ENCODE measurements around the gene FUT8.
A peak's percentile ranks its signal among the peaks of the same experiment; 100 is the strongest.

The FUT8 gene

DNA sequence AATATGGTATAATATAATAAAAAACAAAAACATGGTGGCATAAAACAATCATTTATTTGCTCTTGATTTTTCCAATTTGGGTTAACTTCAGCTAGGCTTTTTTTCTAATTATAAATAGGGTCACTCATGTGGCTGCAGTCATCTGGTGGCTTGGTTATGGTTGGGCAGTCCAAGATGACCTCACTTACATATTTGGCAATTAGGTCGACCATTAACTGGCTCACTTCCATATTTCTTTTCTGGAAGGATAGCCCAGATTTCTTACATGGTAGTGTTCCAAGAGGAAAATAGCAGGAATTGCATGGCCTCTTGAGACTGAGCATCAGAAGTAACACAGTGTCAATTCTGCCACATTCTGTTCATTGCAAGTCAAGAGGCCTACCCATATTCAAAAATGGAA, 153.4 kb downstream of the FUT8 start:
- DNase-seq: no peak

GRCh38 chr14:65566820-65567522, 154.4 kb downstream of the FUT8 start:
- DNase-seq: no peak

GRCh38 chr14:65574611-65575010, 162.1 kb downstream of the FUT8 start:
- no peak for DNase-seq

- DNase-seq: no peak
Measured at GRCh38 chr14:65575389-65575788, 162.9 kb downstream of the FUT8 start.

GRCh38 chr14:65580973-65581372, 168.4 kb downstream of the FUT8 start:
- no peak for DNase-seq

GRCh38 chr14:65581378-65581777, 168.8 kb downstream of the FUT8 start:
- DNase-seq: no peak

GRCh38 chr14:65581799-65582198, 169.3 kb downstream of the FUT8 start:
- no peak for DNase-seq

DNA sequence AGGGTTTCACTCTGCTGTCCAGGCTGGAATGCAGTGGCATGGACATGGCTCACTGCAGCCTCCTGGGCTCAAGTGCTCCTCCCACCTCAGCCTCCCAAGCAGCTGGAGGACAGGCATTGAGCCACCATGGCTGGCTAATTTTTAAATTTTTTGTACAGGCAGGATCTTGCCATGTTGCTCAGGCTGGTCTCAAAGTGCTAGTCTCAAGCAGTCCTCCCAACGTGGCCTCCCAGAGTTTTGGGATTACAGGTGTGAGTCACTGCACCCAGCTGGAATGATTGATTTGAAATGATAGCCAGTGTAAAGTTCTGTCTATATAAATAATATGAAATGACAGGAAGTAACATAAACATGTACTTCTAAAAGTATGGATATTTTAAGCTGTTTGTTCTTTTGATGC, 172.7 kb downstream of the FUT8 start:
- no peak for DNase-seq

GRCh38 chr14:65588426-65589140, 176.1 kb downstream of the FUT8 start:
- peak; percentile 2 for DNase-seq

- peak; percentile 44 for DNase-seq
Measured at GRCh38 chr14:65594153-65594881, 181.8 kb downstream of the FUT8 start.

DNA sequence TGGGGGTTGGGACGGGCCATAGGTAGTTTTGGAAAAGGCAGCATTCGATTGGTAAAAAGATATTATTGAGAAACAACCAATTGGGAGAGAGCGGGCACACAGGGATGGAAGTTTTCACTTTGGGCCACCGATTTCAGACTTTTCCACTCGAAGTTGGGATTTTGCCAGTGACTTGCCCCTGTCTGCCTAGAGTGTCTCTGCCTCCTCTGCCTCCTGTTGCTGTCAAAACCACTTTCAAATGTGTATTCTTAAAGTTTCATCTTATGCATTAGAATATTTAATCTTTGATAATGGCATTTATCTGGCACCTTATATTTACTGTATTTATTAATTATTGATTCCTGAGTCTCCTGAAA, 182.3 kb downstream of the FUT8 start:
- no peak for DNase-seq

DNA sequence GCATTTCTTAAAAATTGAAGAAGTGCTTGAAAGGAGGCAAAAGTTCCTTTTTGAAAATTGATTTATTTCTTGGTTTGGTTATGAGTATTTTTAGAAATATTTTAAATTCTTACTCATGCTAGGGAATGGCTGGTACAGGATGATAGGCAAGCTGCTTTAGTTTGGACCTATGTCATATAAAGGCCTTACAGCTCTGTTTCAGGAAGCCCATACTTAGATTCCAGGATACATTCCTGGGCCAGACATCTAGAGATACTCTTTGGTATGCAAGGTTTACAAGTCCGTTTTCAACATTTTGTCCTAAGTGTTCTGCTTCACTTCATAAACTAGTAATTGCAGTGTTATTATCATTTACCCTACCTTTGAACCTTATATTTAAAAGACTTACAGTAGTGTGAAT, 186.8 kb downstream of the FUT8 start:
- DNase-seq: no peak

DNA sequence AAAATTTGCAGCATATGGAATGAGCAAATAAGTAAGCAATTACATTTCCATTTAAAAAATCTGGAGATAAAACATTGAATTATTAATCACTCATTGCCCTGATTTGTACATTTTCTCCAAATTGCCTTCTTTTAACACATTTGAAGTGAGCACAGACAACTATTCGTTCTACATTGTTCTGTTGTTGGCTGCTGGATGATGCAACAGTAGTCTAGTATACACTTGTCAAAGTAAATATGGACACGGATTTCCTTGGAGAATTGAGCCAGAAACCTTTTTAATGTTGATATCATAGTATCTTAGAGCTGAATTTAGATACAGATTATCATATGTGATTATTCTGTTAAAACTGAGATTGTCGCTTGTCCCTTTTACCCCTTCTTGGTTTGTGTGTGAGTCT, 188.2 kb downstream of the FUT8 start:
- peak; percentile 26 for DNase-seq

GRCh38 chr14:65604535-65604934, 192.0 kb downstream of the FUT8 start:
- DNase-seq: no peak

GRCh38 chr14:65604936-65605335, 192.4 kb downstream of the FUT8 start:
- peak; percentile 5 for DNase-seq

- no peak for DNase-seq
Measured at GRCh38 chr14:65606460-65606859, 193.9 kb downstream of the FUT8 start.

DNA sequence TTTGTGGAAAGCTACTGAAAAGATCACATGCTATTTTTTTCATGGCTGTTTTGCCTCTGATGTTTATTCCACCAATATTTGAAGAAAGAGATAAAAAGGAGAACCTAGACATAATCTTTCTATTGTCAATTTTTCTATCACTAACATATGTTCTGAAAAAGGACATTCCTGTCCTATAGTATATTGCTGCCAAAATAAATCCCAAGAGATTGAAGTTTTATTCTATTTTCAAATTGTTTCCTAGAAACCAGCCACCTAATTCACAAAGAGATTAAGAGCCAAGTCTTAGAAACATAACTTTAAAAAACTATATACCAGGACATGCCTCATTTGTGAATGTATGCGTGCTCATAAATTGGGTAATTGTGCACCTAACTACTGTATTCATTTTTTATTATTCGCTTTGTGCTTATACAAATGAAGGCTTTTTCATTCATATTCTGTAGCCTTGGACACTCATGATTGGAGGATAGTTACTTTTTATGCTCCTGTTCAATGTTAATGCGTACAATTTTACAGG, 200.7 kb downstream of the FUT8 start:
- no peak for DNase-seq

GRCh38 chr14:65618996-65619395, 206.5 kb downstream of the FUT8 start:
- DNase-seq: no peak

DNA sequence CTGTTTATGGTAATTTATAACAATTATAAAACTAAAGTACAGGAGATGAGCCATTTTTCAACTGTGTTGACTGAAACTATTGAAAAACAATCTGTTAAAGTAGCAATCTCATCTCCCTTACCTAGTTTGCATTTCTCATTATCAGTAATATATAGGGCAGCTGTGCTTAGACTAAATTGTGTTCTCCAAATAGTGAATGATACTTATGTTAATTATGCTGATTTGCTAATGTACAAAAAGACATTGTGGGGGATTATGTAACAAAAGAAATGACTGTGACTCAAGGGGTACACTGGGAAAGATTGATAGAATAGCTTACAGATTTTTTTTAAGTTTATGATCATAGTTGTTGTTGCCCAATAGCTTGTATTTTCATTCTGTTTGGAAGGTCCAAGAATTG, 207.7 kb downstream of the FUT8 start:
- no peak for DNase-seq

GRCh38 chr14:65622703-65623102, 210.2 kb downstream of the FUT8 start:
- no peak for DNase-seq

GRCh38 chr14:65623759-65624158, 211.2 kb downstream of the FUT8 start:
- no peak for DNase-seq

DNA sequence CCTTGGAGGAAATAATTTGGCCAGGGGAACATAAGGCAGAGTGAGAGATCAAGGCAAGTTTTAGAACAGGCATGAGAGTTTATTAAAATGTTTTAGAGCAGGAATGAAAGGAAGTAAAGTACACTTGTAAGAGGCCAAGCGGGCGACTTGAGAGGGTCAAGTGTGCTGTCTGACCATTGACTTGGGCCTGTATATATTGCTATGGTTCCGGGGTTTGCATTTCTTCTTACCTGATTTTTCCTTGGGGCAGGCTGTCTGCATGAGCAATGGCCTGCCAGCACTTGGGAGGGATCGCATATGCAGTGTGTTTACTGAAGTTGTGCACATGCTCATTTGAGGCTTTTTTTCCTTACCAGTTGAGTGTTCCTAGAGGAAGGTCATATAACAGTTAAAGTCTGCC, 214.8 kb downstream of the FUT8 start:
- DNase-seq: no peak

GRCh38 chr14:65628664-65629063, 216.1 kb downstream of the FUT8 start:
- DNase-seq: no peak

DNA sequence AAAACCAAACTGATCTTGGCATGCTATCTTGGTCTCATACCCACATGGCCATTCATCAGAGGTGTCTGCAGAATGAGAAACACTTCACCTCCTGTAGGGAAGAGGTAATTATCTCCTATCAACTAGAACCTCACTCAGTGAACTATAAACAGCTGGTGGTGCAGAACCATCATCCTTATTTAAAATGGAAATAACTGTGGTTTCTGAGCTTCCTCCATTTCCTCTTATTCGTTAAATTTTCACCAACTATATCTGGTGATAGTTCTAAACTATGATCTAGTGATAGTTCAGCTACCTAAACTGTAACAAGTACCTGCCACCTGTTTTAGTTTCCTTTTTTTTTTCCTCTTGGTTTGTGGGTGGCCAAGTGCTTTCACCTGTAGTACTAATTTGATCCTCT, 218.5 kb downstream of the FUT8 start:
- no peak for DNase-seq

Measured in DMS53 (cell line).